ENCODE results near the gene SEPTIN6. TPM values are rescaled to one million over a fixed set of nuclear protein-coding genes. Genes with fewer than 3 reads are reported as not detected.
A peak's percentile ranks its signal among the peaks of the same experiment; 100 is the strongest.
"Not testable (repeated sequence)": the region's sequence is repeated elsewhere in the genome, so short reads cannot be mapped to it uniquely, and the experiment has no call there.

The SEPTIN6 gene
- total and polyA plus RNA-seq, 3 experiments from 2014 or later: 122 to 229 (median 125) TPM

DNA sequence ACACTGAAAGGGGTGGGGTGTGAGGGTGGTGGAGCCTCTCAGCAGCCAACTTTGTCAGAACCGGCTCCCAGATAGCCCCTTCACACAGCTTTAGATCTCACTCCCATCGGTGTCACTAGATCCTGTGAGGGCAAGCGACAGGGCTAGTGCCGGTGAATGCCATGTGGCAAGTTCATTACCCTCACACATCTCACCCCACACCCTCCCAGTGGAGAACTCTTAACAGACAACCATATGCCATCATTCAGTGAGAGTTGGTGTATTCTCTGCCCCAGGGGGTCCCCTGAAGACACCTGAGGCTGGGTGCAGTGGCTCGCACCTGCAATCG, 15.3 kb downstream of the SEPTIN6 start:
- DNase-seq: no peak
- Mint-ChIP-seq H3K27ac (peak overlapping the region; percentile 82 to 97 (median 96)), H3K36me3 (peaks cover 1 to 24% (median 3%) of the 10 kb centered on the region in 3 donors), H3K4me1 (peaks cover 64 to 75% (median 69%) of the 10 kb centered on the region in 3 donors), H3K4me3 (peak overlapping the region; percentile 81 to 95 (median 90)), H3K9me3 (no peaks in the 10 kb centered on the region), H3K27me3 (peaks cover 0 to 1% of the 10 kb centered on the region in 2 donors)
- Histone ChIP-seq H3K4me3 (ENCODE audit: low read length) (peak overlapping the region; percentile 34), H3K4me1 (ENCODE audit: insufficient read depth, low read length) (peaks cover 67% of the 10 kb centered on the region), H3K27ac (ENCODE audit: low read depth, low read length) (no peak overlapping the region), H3K27me3 (ENCODE audit: insufficient read depth, low read length, poor library complexity, severe bottlenecking) (no peaks in the 10 kb centered on the region), H3K36me3 (ENCODE audit: insufficient read depth, low read length) (peaks cover 11% of the 10 kb centered on the region), H3K9me3 (ENCODE audit: low read length) (no peaks in the 10 kb centered on the region)
- CTCF ChIA-PET: interaction anchor here (3.8 kb wide), 1 partner anchor 14 kb away, joined by 32 read pairs; the partner anchor contains the start of gene SEPTIN6
- POLR2A ChIA-PET: interaction anchor here (1.2 to 4.6 kb wide), 3 partner anchors 11 to 16 kb away, joined by 6 to 55 read pairs (median 12); partner anchors contain the start of gene SEPTIN6

- Histone ChIP-seq H3K4me3 (ENCODE audit: low read length) (peak overlapping the region; percentile 34), H3K9me3 (ENCODE audit: low read length) (no peaks in the 10 kb centered on the region), H3K27ac (ENCODE audit: low read depth, low read length) (no peak overlapping the region), H3K4me1 (ENCODE audit: insufficient read depth, low read length) (peaks cover 65% of the 10 kb centered on the region), H3K36me3 (ENCODE audit: insufficient read depth, low read length) (peaks cover 16% of the 10 kb centered on the region), H3K27me3 (ENCODE audit: insufficient read depth, low read length, poor library complexity, severe bottlenecking) (no peaks in the 10 kb centered on the region)
- Mint-ChIP-seq H3K4me3 (peak overlapping the region; percentile 81 to 95 (median 90)), H3K27ac (peak overlapping the region; percentile 82 to 97 (median 96)), H3K4me1 (peaks cover 61 to 75% (median 69%) of the 10 kb centered on the region in 3 donors), H3K27me3 (peaks cover 0 to 1% of the 10 kb centered on the region in 2 donors), H3K9me3 (no peaks in the 10 kb centered on the region), H3K36me3 (peaks cover 1 to 29% (median 3%) of the 10 kb centered on the region in 3 donors)
- POLR2A ChIA-PET: interaction anchor here (0.7 to 4.6 kb wide), 3 partner anchors 12 to 17 kb away, joined by 4 to 55 read pairs (median 6); partner anchors contain the start of gene SEPTIN6
- CTCF ChIA-PET: interaction anchor here (1.1 to 3.8 kb wide), 2 partner anchors 14 to 52 kb away, joined by 7 to 32 read pairs; partner anchors contain the start of gene SEPTIN6
- DNase-seq: no peak
Measured at GRCh38 chrX:119676949-119677653, 15.9 kb downstream of the SEPTIN6 start.

- H3K36me3 Mint-ChIP-seq: peaks cover 0 to 52% (median 7%) of the 10 kb centered on the region in 3 donors
- no peaks in the 10 kb centered on the region for H3K27me3 Mint-ChIP-seq
- no peak overlapping the region for H3K4me3 Mint-ChIP-seq
- ChIA-PET POLR2A (interaction anchor here (0.7 to 1.0 kb wide), 2 partner anchors 20 to 46 kb away, joined by 4 to 9 read pairs; partner anchors contain the start of gene SEPTIN6), CTCF (interaction anchor here (1.6 kb wide), 1 partner anchor 56 kb away, joined by 5 read pairs; no protein-coding TSS in a partner anchor)
- no peak for DNase-seq
- Histone ChIP-seq H3K36me3 (ENCODE audit: insufficient read depth, low read length) (peaks cover 17% of the 10 kb centered on the region), H3K4me1 (ENCODE audit: insufficient read depth, low read length) (peaks cover 43% of the 10 kb centered on the region), H3K27me3 (ENCODE audit: insufficient read depth, low read length, poor library complexity, severe bottlenecking) (no peaks in the 10 kb centered on the region), H3K9me3 (ENCODE audit: low read length) (no peaks in the 10 kb centered on the region), H3K27ac (ENCODE audit: low read depth, low read length) (no peak overlapping the region), H3K4me3 (ENCODE audit: low read length) (no peak overlapping the region)
- peak overlapping the region in 5 of 8 donors; percentile 29 to 76 (median 57) for H3K27ac Mint-ChIP-seq
- no peaks in the 10 kb centered on the region for H3K9me3 Mint-ChIP-seq
- peaks cover 47 to 56% (median 54%) of the 10 kb centered on the region in 3 donors for H3K4me1 Mint-ChIP-seq
Measured at GRCh38 chrX:119673336-119673735, 19.6 kb downstream of the SEPTIN6 start.

DNA sequence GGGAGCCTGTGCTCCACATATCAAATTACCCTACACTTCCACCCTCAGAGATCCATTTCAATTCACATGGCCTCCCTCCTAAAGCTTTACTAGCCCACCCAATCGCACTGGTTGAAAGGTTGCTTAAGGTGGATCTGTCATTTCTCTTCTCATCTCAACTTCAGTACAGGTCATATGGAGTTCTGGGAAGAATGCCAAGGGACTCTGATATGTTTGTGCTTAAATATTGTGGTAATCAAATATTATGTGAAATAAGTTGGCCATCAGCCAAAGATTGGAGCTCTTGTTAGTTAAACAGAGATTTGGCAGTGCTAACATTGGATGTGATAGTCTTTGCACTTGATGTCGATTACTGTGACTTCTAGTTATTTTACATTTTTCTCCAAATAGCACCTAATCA, 20.5 kb downstream of the SEPTIN6 start:
- Mint-ChIP-seq H3K4me1 (peaks cover 41 to 51% (median 50%) of the 10 kb centered on the region in 3 donors), H3K27ac (peak overlapping the region in 7 of 8 donors; percentile 13 to 93 (median 49)), H3K9me3 (no peaks in the 10 kb centered on the region), H3K27me3 (no peaks in the 10 kb centered on the region), H3K4me3 (no peak overlapping the region), H3K36me3 (peaks cover 0 to 53% (median 7%) of the 10 kb centered on the region in 3 donors)
- Histone ChIP-seq H3K4me1 (ENCODE audit: insufficient read depth, low read length) (peaks cover 38% of the 10 kb centered on the region), H3K36me3 (ENCODE audit: insufficient read depth, low read length) (peaks cover 17% of the 10 kb centered on the region), H3K4me3 (ENCODE audit: low read length) (no peak overlapping the region), H3K27me3 (ENCODE audit: insufficient read depth, low read length, poor library complexity, severe bottlenecking) (no peaks in the 10 kb centered on the region), H3K27ac (ENCODE audit: low read depth, low read length) (no peak overlapping the region), H3K9me3 (ENCODE audit: low read length) (no peaks in the 10 kb centered on the region)
- no peak for DNase-seq
- ChIA-PET CTCF (interaction anchor here (0.6 to 2.7 kb wide), 8 partner anchors 10 to 86 kb away, joined by 3 to 7 read pairs (median 4); partner anchors contain the start of genes SEPTIN6 and SOWAHD), POLR2A (interaction anchor here (1.0 kb wide), 1 partner anchor 55 kb away, joined by 3 read pairs; no protein-coding TSS in a partner anchor)

- peaks cover 9% of the 10 kb centered on the region for H3K4me1 ChIP-seq (ENCODE audit: insufficient read depth, low read length)
- Mint-ChIP-seq H3K36me3 (peaks cover 0 to 61% (median 10%) of the 10 kb centered on the region in 3 donors), H3K4me1 (peaks cover 28 to 36% (median 35%) of the 10 kb centered on the region in 3 donors), H3K4me3 (no peak overlapping the region), H3K27me3 (no peaks in the 10 kb centered on the region), H3K27ac (peak overlapping the region in 7 of 8 donors; percentile 19 to 92 (median 72)), H3K9me3 (no peaks in the 10 kb centered on the region)
- ChIA-PET CTCF (no interaction called here), POLR2A (no interaction called here)
- DNase-seq: no peak
- peaks cover 20% of the 10 kb centered on the region for H3K36me3 ChIP-seq (ENCODE audit: insufficient read depth, low read length)
- no peak overlapping the region for H3K27ac ChIP-seq (ENCODE audit: low read depth, low read length)
- H3K27me3 ChIP-seq (ENCODE audit: insufficient read depth, low read length, poor library complexity, severe bottlenecking): no peaks in the 10 kb centered on the region
- no peak overlapping the region for H3K4me3 ChIP-seq (ENCODE audit: low read length)
- H3K9me3 ChIP-seq (ENCODE audit: low read length): no peaks in the 10 kb centered on the region
Measured at GRCh38 chrX:119669424-119670037, 23.4 kb downstream of the SEPTIN6 start.

DNA sequence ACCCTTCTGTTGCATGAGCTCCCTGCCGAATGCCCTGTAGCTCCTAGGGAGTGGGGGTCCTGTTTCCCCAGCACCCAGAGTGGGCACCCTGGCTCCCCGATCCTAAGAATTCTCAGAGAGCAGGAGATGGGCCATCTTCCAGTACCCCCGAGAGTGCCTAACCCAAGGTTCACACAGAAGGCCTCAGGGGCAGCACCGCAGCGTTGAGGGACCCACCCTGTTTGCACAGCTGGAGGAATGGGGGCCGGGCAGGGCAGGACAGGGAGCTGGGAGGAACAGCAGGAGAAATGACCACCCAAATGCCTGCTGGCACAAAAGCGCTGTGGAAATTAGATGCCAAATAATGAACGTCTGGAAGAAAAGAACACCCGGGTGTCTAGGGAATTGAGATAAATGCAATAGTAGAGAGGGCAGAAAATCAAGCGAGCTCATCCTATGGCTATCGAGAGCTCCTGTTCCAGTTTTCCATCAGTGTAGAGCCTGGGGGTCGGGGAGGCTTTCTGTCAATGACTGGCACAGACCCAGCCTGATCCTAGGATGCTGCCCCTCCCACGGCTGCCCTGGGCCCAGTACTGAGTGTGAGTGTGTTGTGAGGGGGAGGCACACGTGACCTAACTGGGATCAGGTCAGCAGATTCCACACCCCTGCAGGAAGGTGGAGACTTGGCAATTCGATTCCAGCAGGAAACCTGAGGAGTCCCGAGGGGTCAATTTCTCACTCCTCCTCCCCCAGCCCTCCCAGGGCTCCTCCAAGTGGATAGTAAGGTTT, 25.7 kb downstream of the SEPTIN6 start:
- H3K27ac ChIP-seq (ENCODE audit: low read depth, low read length): no peak overlapping the region
- H3K36me3 Mint-ChIP-seq: peaks cover 0 to 59% (median 19%) of the 10 kb centered on the region in 3 donors
- H3K36me3 ChIP-seq (ENCODE audit: insufficient read depth, low read length): peaks cover 18% of the 10 kb centered on the region

DNA sequence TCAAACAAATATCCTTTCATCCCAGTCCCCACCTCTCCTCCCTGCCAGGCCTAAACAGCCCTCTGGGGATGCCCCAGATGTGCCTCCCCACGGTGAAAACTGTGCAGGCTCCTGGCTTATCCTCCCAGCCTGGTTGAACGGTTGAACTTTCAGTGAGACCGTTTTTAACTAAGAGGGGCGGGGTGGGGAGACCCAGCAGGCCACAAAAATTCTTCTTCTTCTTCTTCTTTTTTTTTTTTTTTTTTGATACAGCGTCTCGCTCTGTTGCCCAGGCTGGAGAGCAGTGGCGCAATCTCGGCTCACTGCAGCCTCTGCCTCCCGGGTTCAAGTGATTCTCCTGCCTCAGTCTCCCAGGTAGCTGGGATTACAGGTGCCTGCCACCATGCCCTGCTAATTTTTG, 28.1 kb downstream of the SEPTIN6 start:
- DNase-seq; POLR2A ChIA-PET; H3K4me1 ChIP-seq (ENCODE audit: insufficient read depth, low read length); H3K27me3 Mint-ChIP-seq; CTCF ChIA-PET; H3K4me3 Mint-ChIP-seq; H3K9me3 ChIP-seq (ENCODE audit: low read length); H3K27me3 ChIP-seq (ENCODE audit: insufficient read depth, low read length, poor library complexity, severe bottlenecking); H3K27ac ChIP-seq (ENCODE audit: low read depth, low read length); H3K9me3 Mint-ChIP-seq; H3K4me3 ChIP-seq (ENCODE audit: low read length): not testable (repeated sequence)
- H3K36me3 ChIP-seq (ENCODE audit: insufficient read depth, low read length): peaks cover 20% of the 10 kb centered on the region
- Mint-ChIP-seq H3K4me1 (peaks cover 25 to 42% (median 28%) of the 10 kb centered on the region in 3 donors), H3K27ac (peak overlapping the region in 2 of 8 donors; percentile 29 to 43), H3K36me3 (peaks cover 4 to 60% (median 26%) of the 10 kb centered on the region in 3 donors)

More for the DNA sequence above, 25.7 kb downstream of the SEPTIN6 start:
- H3K4me1 ChIP-seq (ENCODE audit: insufficient read depth, low read length): peaks cover 6% of the 10 kb centered on the region
- no peaks in the 10 kb centered on the region for H3K27me3 Mint-ChIP-seq
- no peaks in the 10 kb centered on the region for H3K27me3 ChIP-seq (ENCODE audit: insufficient read depth, low read length, poor library complexity, severe bottlenecking)
- H3K4me3 ChIP-seq (ENCODE audit: low read length): no peak overlapping the region
- no peaks in the 10 kb centered on the region for H3K9me3 Mint-ChIP-seq
- H3K4me3 Mint-ChIP-seq: no peak overlapping the region
- POLR2A ChIA-PET: interaction anchor here (0.9 kb wide), 1 partner anchor 26 kb away, joined by 6 read pairs; the partner anchor contains the start of gene SEPTIN6
- peaks cover 28 to 38% (median 33%) of the 10 kb centered on the region in 3 donors for H3K4me1 Mint-ChIP-seq
- CTCF ChIA-PET: no interaction called here
- H3K9me3 ChIP-seq (ENCODE audit: low read length): no peaks in the 10 kb centered on the region
- H3K27ac Mint-ChIP-seq: peak overlapping the region in 3 of 8 donors; percentile 47 to 72 (median 68)
- no peak for DNase-seq
